ENCODE measurements around the gene RNF220.

Gene RNF220

GRCh38 chr1:44611866-44612265 lies 206.8 kb downstream of the RNF220 start:
- no peak for DNase-seq (ENCODE audit: insufficient read length)
- TF ChIP-seq TAF1 (IDR thresholded peaks at IDR 0.05; ENCODE audit: borderline replicate concordance, low read depth, low read length) = no peak
- no peak for TF ChIP-seq POLR2A (IDR thresholded peaks at IDR 0.05; ENCODE audit: low read depth, low read length)
- no peak for TF ChIP-seq POLR2AphosphoS5 (IDR thresholded peaks at IDR 0.05; ENCODE audit: low read depth, low read length)
- no peak for FAIRE-seq

- no peak for FAIRE-seq
- DNase-seq (ENCODE audit: insufficient read length) = no peak
- TF ChIP-seq POLR2AphosphoS5 (IDR thresholded peaks at IDR 0.05; ENCODE audit: low read depth, low read length) (no peak), TAF1 (IDR thresholded peaks at IDR 0.05; ENCODE audit: borderline replicate concordance, low read depth, low read length) (no peak), POLR2A (IDR thresholded peaks at IDR 0.05; ENCODE audit: low read depth, low read length) (no peak)
These were observed 208.9 kb downstream of the RNF220 start for GRCh38 chr1:44613941-44614340.

- TF ChIP-seq POLR2A (IDR thresholded peaks at IDR 0.05; ENCODE audit: low read depth, low read length) (no peak), TAF1 (IDR thresholded peaks at IDR 0.05; ENCODE audit: borderline replicate concordance, low read depth, low read length) (no peak), POLR2AphosphoS5 (IDR thresholded peaks at IDR 0.05; ENCODE audit: low read depth, low read length) (no peak)
These were observed 211.4 kb downstream of the RNF220 start for GRCh38 chr1:44616284-44616990.

GRCh38 chr1:44616991-44617702 lies 212.1 kb downstream of the RNF220 start:
- FAIRE-seq (no peak), DNase-seq (ENCODE audit: insufficient read length) (no peak)
- TF ChIP-seq TAF1 (IDR thresholded peaks at IDR 0.05; ENCODE audit: borderline replicate concordance, low read depth, low read length) (no peak), POLR2AphosphoS5 (IDR thresholded peaks at IDR 0.05; ENCODE audit: low read depth, low read length) (no peak), POLR2A (IDR thresholded peaks at IDR 0.05; ENCODE audit: low read depth, low read length) (no peak)

More at GRCh38 chr1:44616284-44616990, 211.4 kb downstream of the RNF220 start:
- FAIRE-seq (no peak), DNase-seq (ENCODE audit: insufficient read length) (no peak)

- no peak for DNase-seq (ENCODE audit: insufficient read length)
- no peak for FAIRE-seq
These were observed 212.6 kb downstream of the RNF220 start for GRCh38 chr1:44617703-44618029.

GRCh38 chr1:44619261-44619900 lies 214.3 kb downstream of the RNF220 start:
- DNase-seq (ENCODE audit: insufficient read length) (no peak), FAIRE-seq (no peak)

More at GRCh38 chr1:44617703-44618029, 212.6 kb downstream of the RNF220 start:
- no peak for TF ChIP-seq POLR2AphosphoS5 (IDR thresholded peaks at IDR 0.05; ENCODE audit: low read depth, low read length)
- no peak for TF ChIP-seq TAF1 (IDR thresholded peaks at IDR 0.05; ENCODE audit: borderline replicate concordance, low read depth, low read length)
- TF ChIP-seq POLR2A (IDR thresholded peaks at IDR 0.05; ENCODE audit: low read depth, low read length) = no peak

GRCh38 chr1:44620072-44620471 lies 215.0 kb downstream of the RNF220 start:
- TF ChIP-seq TAF1 (IDR thresholded peaks at IDR 0.05; ENCODE audit: borderline replicate concordance, low read depth, low read length) (no peak), POLR2AphosphoS5 (IDR thresholded peaks at IDR 0.05; ENCODE audit: low read depth, low read length) (no peak), POLR2A (IDR thresholded peaks at IDR 0.05; ENCODE audit: low read depth, low read length) (no peak)
- FAIRE-seq (no peak), DNase-seq (ENCODE audit: insufficient read length) (no peak)

More at GRCh38 chr1:44619261-44619900, 214.3 kb downstream of the RNF220 start:
- TF ChIP-seq POLR2A (IDR thresholded peaks at IDR 0.05; ENCODE audit: low read depth, low read length) (no peak), POLR2AphosphoS5 (IDR thresholded peaks at IDR 0.05; ENCODE audit: low read depth, low read length) (no peak), TAF1 (IDR thresholded peaks at IDR 0.05; ENCODE audit: borderline replicate concordance, low read depth, low read length) (no peak)

- DNase-seq (ENCODE audit: insufficient read length) (no peak), FAIRE-seq (no peak)
- TF ChIP-seq POLR2A (IDR thresholded peaks at IDR 0.05; ENCODE audit: low read depth, low read length) = no peak
- no peak for TF ChIP-seq TAF1 (IDR thresholded peaks at IDR 0.05; ENCODE audit: borderline replicate concordance, low read depth, low read length)
- no peak for TF ChIP-seq POLR2AphosphoS5 (IDR thresholded peaks at IDR 0.05; ENCODE audit: low read depth, low read length)
These were observed 216.8 kb downstream of the RNF220 start for GRCh38 chr1:44621841-44622286.

GRCh38 chr1:44624268-44624901 lies 219.3 kb downstream of the RNF220 start:
- FAIRE-seq (no peak), DNase-seq (ENCODE audit: insufficient read length) (no peak)
- TF ChIP-seq TAF1 (IDR thresholded peaks at IDR 0.05; ENCODE audit: borderline replicate concordance, low read depth, low read length) = no peak
- no peak for TF ChIP-seq POLR2A (IDR thresholded peaks at IDR 0.05; ENCODE audit: low read depth, low read length)

GRCh38 chr1:44625348-44625747 lies 220.3 kb downstream of the RNF220 start:
- FAIRE-seq = no peak
- TF ChIP-seq POLR2AphosphoS5 (IDR thresholded peaks at IDR 0.05; ENCODE audit: low read depth, low read length) (no peak), POLR2A (IDR thresholded peaks at IDR 0.05; ENCODE audit: low read depth, low read length) (no peak), TAF1 (IDR thresholded peaks at IDR 0.05; ENCODE audit: borderline replicate concordance, low read depth, low read length) (no peak)
- no peak for DNase-seq (ENCODE audit: insufficient read length)

All from GM12892 (cell line).